Ramos (cell line): ENCODE measurements around the gene SCAI.

ENCODE experiments used
- in situ Hi-C: fragments of 300-500 bp; cut with MboI; formaldehyde crosslinking; loops from one replicate; pipeline ENCODE4 v1.14.3; 2022; ENCODE audit warnings: low sequenced_read_pairs; ENCODE audit not compliant: unreplicated experiment

Gene SCAI

GRCh38 chr9:124906966-124907365 is 236.4 kb downstream of the SCAI start:
- in situ Hi-C loops: no loop called here

DNA sequence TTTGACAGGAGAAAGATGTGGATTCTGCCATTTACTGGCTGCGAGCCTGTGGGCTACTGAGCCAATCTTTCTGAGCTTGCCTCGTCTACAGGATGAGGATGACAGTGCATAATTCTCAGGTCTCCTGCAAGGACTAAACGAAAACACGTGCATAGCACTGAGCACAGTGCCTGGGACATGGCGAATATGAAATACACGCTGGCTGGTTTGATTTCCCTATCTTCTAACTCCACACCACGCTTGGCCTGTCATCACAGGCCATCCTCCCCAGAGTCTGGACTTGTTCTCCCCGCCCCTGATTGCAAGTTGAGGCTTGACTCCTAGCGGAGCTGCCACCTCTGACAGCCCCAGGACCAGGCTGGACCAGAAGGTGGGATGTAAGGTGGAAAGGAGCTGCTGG is 243.5 kb downstream of the SCAI start:
- in situ Hi-C loops: no loop called here

GRCh38 chr9:124897570-124898460 is 245.5 kb downstream of the SCAI start:
- in situ Hi-C loops: no loop called here

- in situ Hi-C loops: no loop called here
These were observed 248.6 kb downstream of the SCAI start for GRCh38 chr9:124894741-124895170.

DNA sequence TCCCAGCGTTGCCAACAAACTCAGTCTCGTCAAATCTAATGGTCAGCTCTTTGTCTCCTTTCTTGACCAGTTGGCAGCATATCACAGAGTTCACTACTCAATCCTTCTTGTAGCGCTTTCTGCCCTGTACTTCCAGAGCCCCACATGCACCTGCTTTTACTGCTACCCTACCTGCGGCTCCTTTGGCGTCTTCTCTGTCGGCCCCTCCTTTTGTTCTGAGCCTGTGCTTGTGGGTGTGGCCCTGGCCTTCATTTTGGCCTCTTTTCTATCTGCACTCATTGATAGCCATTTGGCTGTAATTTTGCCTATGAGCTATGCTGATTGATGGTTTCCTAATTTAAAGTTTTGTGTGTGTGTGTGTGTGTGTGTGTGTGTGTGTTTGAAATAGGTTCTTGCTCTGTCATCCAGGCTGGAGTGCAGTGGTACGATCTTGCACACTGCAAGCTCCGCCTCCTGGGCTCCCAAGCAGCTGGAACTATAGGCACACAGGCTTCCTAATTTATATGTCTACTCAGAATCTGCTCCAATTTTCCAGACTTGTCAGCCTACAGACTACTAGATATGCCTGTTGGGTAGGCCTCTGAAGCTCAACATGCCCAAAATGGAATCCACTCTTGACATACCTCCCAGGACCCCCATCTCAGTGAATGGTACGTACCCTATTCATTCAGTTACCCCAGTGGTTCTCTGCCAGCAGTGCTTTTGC is 249.1 kb downstream of the SCAI start:
- in situ Hi-C loops: no loop called here
